Keratinocyte (primary cell): ENCODE data around the gene GDPD1. TPM values are rescaled to one million over a fixed set of nuclear protein-coding genes. Genes with fewer than 3 reads are reported as not detected.
A peak's percentile ranks its signal among the peaks of the same experiment; 100 is the strongest.

Source experiments
- DNase-seq: peaks from one replicate; pipeline ENCODE4 v3.0.0-alpha.2; 2011; ENCODE audit warnings: low read depth, missing footprints, low spot score
- FAIRE-seq: peaks from 2 replicates; lab custom pipeline; 2011; peaks lifted over from hg19 to GRCh38; lab: Jason Lieb, UNC
- H2AFZ ChIP-seq: 2 replicates; pipeline ENCODE4 v1.6.0; 2012; ENCODE audit warnings: low read length, control low read depth, inconsistent platforms; ENCODE audit not compliant: control insufficient read depth
- H3K27ac ChIP-seq: 2 replicates; pipeline ENCODE4 v1.5.1; 2011; ENCODE audit warnings: low read length; ENCODE audit not compliant: control insufficient read depth, insufficient read depth
- H3K27me3 ChIP-seq: 3 replicates; pipeline ENCODE4 v1.6.0; 2011; ENCODE audit warnings: low read length; ENCODE audit not compliant: control insufficient read depth, insufficient read depth; ENCODE audit errors: extremely low read depth
- H3K36me3 ChIP-seq, 2 experiments: 2 replicates in 1 of 2; 3 replicates in 1 of 2; pipeline ENCODE4 v1.5.1; 2011; ENCODE audit warnings: low read length in 2 of 2, mild to moderate bottlenecking in 1 of 2; ENCODE audit not compliant: control insufficient read depth in 2 of 2, insufficient read depth in 2 of 2; ENCODE audit errors: extremely low read depth in 1 of 2
- H3K4me1 ChIP-seq: 3 replicates; pipeline ENCODE4 v1.5.1; 2011; ENCODE audit warnings: low read length; ENCODE audit not compliant: control insufficient read depth, insufficient read depth; ENCODE audit errors: extremely low read depth
- H3K4me2 ChIP-seq: 3 replicates; pipeline ENCODE4 v1.6.0; 2011; ENCODE audit warnings: low read depth, low read length; ENCODE audit not compliant: control insufficient read depth, insufficient read depth; ENCODE audit errors: extremely low read depth
- H3K4me3 ChIP-seq, 3 experiments: fragments of 200-600 bp in 1 of 3; sonication (generic) in 1 of 3; 2 replicates in 2 of 3; 3 replicates in 1 of 3; pipeline ENCODE4 v1.5.1; 2011 to 2016; ENCODE audit warnings: low read length in 3 of 3, mild to moderate bottlenecking in 3 of 3, control low read depth in 2 of 3, inconsistent platforms in 1 of 3, low read depth in 1 of 3, mixed read lengths in 1 of 3, mixed run types in 1 of 3, moderate library complexity in 1 of 3; ENCODE audit not compliant: control insufficient read depth in 2 of 3, insufficient read depth in 2 of 3; ENCODE audit errors: extremely low read depth in 1 of 3
- H3K79me2 ChIP-seq: 2 replicates; pipeline ENCODE4 v1.6.0; 2012; ENCODE audit warnings: low read length; ENCODE audit not compliant: control insufficient read depth, insufficient read depth
- H3K9ac ChIP-seq: 3 replicates; pipeline ENCODE4 v1.6.0; 2011; ENCODE audit warnings: low read length; ENCODE audit not compliant: control insufficient read depth, insufficient read depth; ENCODE audit errors: extremely low read depth
- H3K9me1 ChIP-seq: 3 replicates; pipeline ENCODE4 v1.6.0; 2011; ENCODE audit warnings: low read length; ENCODE audit not compliant: control insufficient read depth, insufficient read depth; ENCODE audit errors: extremely low read depth
- H3K9me3 ChIP-seq: 2 replicates; pipeline ENCODE4 v1.5.1; 2012; ENCODE audit warnings: low read depth, low read length; ENCODE audit not compliant: control insufficient read depth
- H4K20me1 ChIP-seq: 3 replicates; pipeline ENCODE4 v1.6.0; 2011; ENCODE audit warnings: low read length; ENCODE audit not compliant: control insufficient read depth, insufficient read depth; ENCODE audit errors: extremely low read depth
- CTCF ChIP-seq, 3 experiments: IDR thresholded peaks in 1 of 3; conservative IDR thresholded peaks in 1 of 3; optimal IDR thresholded peaks in 1 of 3; 2 replicates in 2 of 3; 3 replicates in 1 of 3; pipeline versions ENCODE3 to v1.5.1; 2011; ENCODE audit warnings: low read length in 3 of 3, mild to moderate bottlenecking in 3 of 3, moderate library complexity in 2 of 3, control low read depth in 1 of 3, inconsistent platforms in 1 of 3; ENCODE audit not compliant: insufficient read depth in 2 of 3; ENCODE audit errors: extremely low read depth in 1 of 3
- EZH2 ChIP-seq: IDR thresholded peaks from one replicate; pipeline ENCODE4 v1.6.1; 2012; ENCODE audit warnings: inconsistent platforms, mild to moderate bottlenecking, low read length, moderate library complexity
- dilution Hi-C: fragments of 300-500 bp; cut with MboI; formaldehyde crosslinking; loops from one replicate; pipeline ENCODE4 v1.7.0; 2020; ENCODE audit warnings: low sequenced_read_pairs; ENCODE audit not compliant: extremely low pct_ligation_motif_present
- polyA minus RNA-seq, 3 experiments: library from RNA; depleted of rRNA, polyadenylated mRNA; stranded (reverse); fragments of >200 nt; gene quantifications; 1 replicate in 1 of 3; 2 replicates in 1 of 3; 3 replicates in 1 of 3; pipeline ENCODE4 v1.2.3, GENCODE V29; 2011
- polyA plus RNA-seq, 5 experiments: library from polyadenylated mRNA; depleted of rRNA in 3 of 5; stranded (reverse) in 3 of 5; stranded (forward) in 1 of 5; unstranded in 1 of 5; fragments of >200 nt; gene quantifications; 1 replicate in 1 of 5; 2 replicates in 3 of 5; 3 replicates in 1 of 5; pipeline versions ENCODE4 v1.2.1 to v1.2.3, GENCODE V29; 2011 to 2012; ENCODE audit warnings: missing spikeins in 2 of 5, low read depth in 1 of 5, low replicate concordance in 1 of 5

Gene GDPD1
- polyA plus RNA-seq (1.4 to 3.3 TPM (median 2.8 TPM) in 3 replicates), polyA minus RNA-seq (1.3 to 3.3 TPM (median 1.3 TPM) in 3 replicates)
- 0.91 TPM for polyA plus RNA-seq (2011; ENCODE audit: low read depth)
- polyA plus RNA-seq (2011; cell fraction: cytosol; rRNA removed) = 0.82 and 2.3 TPM in 2 replicates
- 4.2 and 4.8 TPM in 2 replicates for polyA plus RNA-seq (2011; cell fraction: nucleus; rRNA removed)
- 1.5 and 3.6 TPM in 2 replicates for polyA plus RNA-seq (2012; ENCODE audit: low replicate concordance)
- not detected for polyA minus RNA-seq (2011; cell fraction: cytosol; rRNA and poly(A)+ RNA removed)
- 5.7 TPM in 2 replicates for polyA minus RNA-seq (2011; cell fraction: nucleus; rRNA and poly(A)+ RNA removed)

GRCh38 chr17:59220328-59221158 is at the start of gene GDPD1:
Gene GDPD1 (plus strand): TSS chr17:59220511. CDS start chr17:59220610, 99 bp downstream.
- TF ChIP-seq EZH2 = no peak
- peak; percentile 53 to 77 (median 74) for TF ChIP-seq CTCF (optimal IDR thresholded peaks at IDR 0.05 in 1 of 3, IDR thresholded peaks at IDR 0.05 in 1 of 3, conservative IDR thresholded peaks at IDR 0.05 in 1 of 3; ENCODE audit: extremely low read depth in 1 of 3, insufficient read depth in 2 of 3, low read length in 3 of 3)
- H3K4me2 ChIP-seq = peak within 1 kb of the TSS; percentile 99
- no peaks in the 10 kb centered on the region for H3K36me3 ChIP-seq
- peak within 1 kb of the TSS; percentile 53 to 99 (median 97) for H3K4me3 ChIP-seq
- no peaks in the 10 kb centered on the region for H3K9me3 ChIP-seq
- no peaks in the 10 kb centered on the region for H3K79me2 ChIP-seq
- H3K9me1 ChIP-seq = no peaks in the 10 kb centered on the region
- no peaks in the 10 kb centered on the region for H3K27me3 ChIP-seq
- H3K27ac ChIP-seq = peak within 1 kb of the TSS; percentile 60
- dilution Hi-C loops = no loop called here
- H3K4me1 ChIP-seq = peaks cover 9% of the 10 kb centered on the region
- peak within 1 kb of the TSS; percentile 100 for H2AFZ ChIP-seq
- peak within 1 kb of the TSS; percentile 84 for H3K9ac ChIP-seq
- peak; percentile 65 for DNase-seq
- peak; percentile 29 for FAIRE-seq
- no peaks in the 10 kb centered on the region for H4K20me1 ChIP-seq

GRCh38 chr17:59172436-59173004 is 47.8 kb upstream of the GDPD1 start:
- no peak overlapping the region for H3K4me2 ChIP-seq
- dilution Hi-C loops = no loop called here
- H3K4me3 ChIP-seq = no peak overlapping the region
- no peaks in the 10 kb centered on the region for H3K9me1 ChIP-seq
- H3K36me3 ChIP-seq = peaks cover 0 to 6% of the 10 kb centered on the region in 2 experiments
- no peak for DNase-seq
- no peaks in the 10 kb centered on the region for H3K9me3 ChIP-seq
- H3K27me3 ChIP-seq = no peaks in the 10 kb centered on the region
- peaks cover 25% of the 10 kb centered on the region for H3K79me2 ChIP-seq
- H3K9ac ChIP-seq = no peak overlapping the region
- H2AFZ ChIP-seq = no peak overlapping the region
- peaks cover 4% of the 10 kb centered on the region for H3K4me1 ChIP-seq
- no peak for TF ChIP-seq EZH2
- no peak for TF ChIP-seq CTCF (optimal IDR thresholded peaks at IDR 0.05 in 1 of 3, IDR thresholded peaks at IDR 0.05 in 1 of 3, conservative IDR thresholded peaks at IDR 0.05 in 1 of 3; ENCODE audit: extremely low read depth in 1 of 3, insufficient read depth in 2 of 3, low read length in 3 of 3)
- H4K20me1 ChIP-seq = no peaks in the 10 kb centered on the region
- FAIRE-seq = no peak
- H3K27ac ChIP-seq = no peak overlapping the region
